HEK293 (cell line): ENCODE data around the gene UGT1A10.

Experiments used
- KLF1 ChIP-seq: fragments of 450-650 bp; formaldehyde crosslinking; IDR thresholded peaks from 2 replicates; pipeline ENCODE4 v1.5.1; 2016; ENCODE audit warnings: missing biosample characterization, missing genetic modification characterization
- MYNN ChIP-seq: fragments of 450-650 bp; formaldehyde crosslinking; IDR thresholded peaks from 2 replicates; pipeline ENCODE4 v1.5.1; 2016; ENCODE audit warnings: missing biosample characterization, missing genetic modification characterization, borderline replicate concordance
- MZF1 ChIP-seq: fragments of 450-650 bp; formaldehyde crosslinking; IDR thresholded peaks from 2 replicates; pipeline ENCODE4 v1.5.1; 2017; ENCODE audit warnings: missing biosample characterization, missing genetic modification characterization, borderline replicate concordance
- OSR2 ChIP-seq: fragments of 450-650 bp; formaldehyde crosslinking; IDR thresholded peaks from 2 replicates; pipeline ENCODE4 v1.5.1; 2016; ENCODE audit warnings: missing biosample characterization, missing genetic modification characterization
- PRDM4 ChIP-seq: fragments of 450-650 bp; formaldehyde crosslinking; IDR thresholded peaks from 2 replicates; pipeline ENCODE4 v1.5.1; 2017; ENCODE audit warnings: missing biosample characterization, missing genetic modification characterization
- REST ChIP-seq: fragments of 450-650 bp; formaldehyde crosslinking; IDR thresholded peaks from 2 replicates; pipeline ENCODE4 v1.5.1; 2016; ENCODE audit warnings: missing biosample characterization, missing genetic modification characterization
- ZFHX2 ChIP-seq: fragments of 450-650 bp; formaldehyde crosslinking; conservative IDR thresholded peaks from 2 replicates; pipeline ENCODE4 v1.5.1; 2016; ENCODE audit warnings: missing biosample characterization, missing genetic modification characterization
- ZNF132 ChIP-seq: fragments of 450-650 bp; formaldehyde crosslinking; IDR thresholded peaks from 2 replicates; pipeline ENCODE4 v1.5.1; 2017; ENCODE audit warnings: missing biosample characterization, missing genetic modification characterization, borderline replicate concordance
- ZNF335 ChIP-seq: fragments of 450-650 bp; formaldehyde crosslinking; conservative IDR thresholded peaks from 2 replicates; pipeline ENCODE4 v1.5.1; 2016; ENCODE audit warnings: missing biosample characterization, missing genetic modification characterization
- ZNF600 ChIP-seq: fragments of 450-650 bp; formaldehyde crosslinking; IDR thresholded peaks from 2 replicates; pipeline ENCODE4 v1.5.1; 2016; ENCODE audit warnings: missing biosample characterization, missing genetic modification characterization
- ZNF785 ChIP-seq: fragments of 450-650 bp; formaldehyde crosslinking; IDR thresholded peaks from 2 replicates; pipeline ENCODE4 v1.5.1; 2016; ENCODE audit warnings: missing biosample characterization, missing genetic modification characterization
- TF ChIP-seq, protein P1 (sequence below): fragments of 450-650 bp; formaldehyde crosslinking; IDR thresholded peaks from 2 replicates; pipeline ENCODE4 v1.5.1; 2016; ENCODE audit warnings: missing biosample characterization, missing genetic modification characterization, low read depth
- TF ChIP-seq, protein P2 (sequence below): fragments of 450-650 bp; formaldehyde crosslinking; IDR thresholded peaks from 2 replicates; pipeline ENCODE4 v1.5.1; 2016; ENCODE audit warnings: missing biosample characterization, missing genetic modification characterization

DNA sequence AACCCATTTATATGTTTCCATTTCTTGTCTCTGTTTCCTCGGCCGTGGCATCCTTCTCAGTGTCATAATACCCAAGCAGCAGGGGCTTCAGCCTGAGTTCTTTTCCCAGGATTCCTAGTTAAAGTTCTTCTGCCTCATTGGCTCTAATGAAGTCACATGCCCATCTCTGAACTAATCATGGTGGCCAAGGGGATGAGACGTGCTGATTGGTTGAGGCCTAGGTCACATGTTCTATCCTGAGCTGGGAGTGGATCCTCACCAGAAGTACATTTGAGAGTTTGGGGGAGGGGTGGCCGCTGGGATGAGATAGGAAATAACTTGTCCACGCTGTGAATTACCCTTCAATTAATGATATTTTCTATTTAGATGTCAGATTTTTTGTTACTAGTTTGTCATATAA lies 72.7 kb downstream of the UGT1A10 start:
- no peak for TF ChIP-seq ZFHX2 (tag by site-specific recombination)
- TF ChIP-seq ZNF132 (tag by site-specific recombination), result no peak
- no peak for TF ChIP-seq REST (tag by site-specific recombination)
- TF ChIP-seq, protein P1, sequence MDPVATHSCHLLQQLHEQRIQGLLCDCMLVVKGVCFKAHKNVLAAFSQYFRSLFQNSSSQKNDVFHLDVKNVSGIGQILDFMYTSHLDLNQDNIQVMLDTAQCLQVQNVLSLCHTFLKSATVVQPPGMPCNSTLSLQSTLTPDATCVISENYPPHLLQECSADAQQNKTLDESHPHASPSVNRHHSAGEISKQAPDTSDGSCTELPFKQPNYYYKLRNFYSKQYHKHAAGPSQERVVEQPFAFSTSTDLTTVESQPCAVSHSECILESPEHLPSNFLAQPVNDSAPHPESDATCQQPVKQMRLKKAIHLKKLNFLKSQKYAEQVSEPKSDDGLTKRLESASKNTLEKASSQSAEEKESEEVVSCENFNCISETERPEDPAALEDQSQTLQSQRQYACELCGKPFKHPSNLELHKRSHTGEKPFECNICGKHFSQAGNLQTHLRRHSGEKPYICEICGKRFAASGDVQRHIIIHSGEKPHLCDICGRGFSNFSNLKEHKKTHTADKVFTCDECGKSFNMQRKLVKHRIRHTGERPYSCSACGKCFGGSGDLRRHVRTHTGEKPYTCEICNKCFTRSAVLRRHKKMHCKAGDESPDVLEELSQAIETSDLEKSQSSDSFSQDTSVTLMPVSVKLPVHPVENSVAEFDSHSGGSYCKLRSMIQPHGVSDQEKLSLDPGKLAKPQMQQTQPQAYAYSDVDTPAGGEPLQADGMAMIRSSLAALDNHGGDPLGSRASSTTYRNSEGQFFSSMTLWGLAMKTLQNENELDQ (tag by site-specific recombination), result no peak
- TF ChIP-seq KLF1 (tag by site-specific recombination), result no peak
- no peak for TF ChIP-seq OSR2 (tag by site-specific recombination)
- TF ChIP-seq, protein P2, sequence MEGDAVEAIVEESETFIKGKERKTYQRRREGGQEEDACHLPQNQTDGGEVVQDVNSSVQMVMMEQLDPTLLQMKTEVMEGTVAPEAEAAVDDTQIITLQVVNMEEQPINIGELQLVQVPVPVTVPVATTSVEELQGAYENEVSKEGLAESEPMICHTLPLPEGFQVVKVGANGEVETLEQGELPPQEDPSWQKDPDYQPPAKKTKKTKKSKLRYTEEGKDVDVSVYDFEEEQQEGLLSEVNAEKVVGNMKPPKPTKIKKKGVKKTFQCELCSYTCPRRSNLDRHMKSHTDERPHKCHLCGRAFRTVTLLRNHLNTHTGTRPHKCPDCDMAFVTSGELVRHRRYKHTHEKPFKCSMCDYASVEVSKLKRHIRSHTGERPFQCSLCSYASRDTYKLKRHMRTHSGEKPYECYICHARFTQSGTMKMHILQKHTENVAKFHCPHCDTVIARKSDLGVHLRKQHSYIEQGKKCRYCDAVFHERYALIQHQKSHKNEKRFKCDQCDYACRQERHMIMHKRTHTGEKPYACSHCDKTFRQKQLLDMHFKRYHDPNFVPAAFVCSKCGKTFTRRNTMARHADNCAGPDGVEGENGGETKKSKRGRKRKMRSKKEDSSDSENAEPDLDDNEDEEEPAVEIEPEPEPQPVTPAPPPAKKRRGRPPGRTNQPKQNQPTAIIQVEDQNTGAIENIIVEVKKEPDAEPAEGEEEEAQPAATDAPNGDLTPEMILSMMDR (tag by site-specific recombination), result no peak
- TF ChIP-seq MZF1 (tag by site-specific recombination), result no peak
- TF ChIP-seq ZNF600, result no peak
- no peak for TF ChIP-seq ZNF335
- no peak for TF ChIP-seq PRDM4 (tag by site-specific recombination)
- TF ChIP-seq ZNF785, result no peak
- TF ChIP-seq MYNN (tag by site-specific recombination), result no peak
